Astrocyte of the hippocampus (primary cell): ENCODE results near the gene KIF6.

Experiments
- DNase-seq: peaks from one replicate; pipeline ENCODE4 v3.0.0; 2011; ENCODE audit warnings: low read depth, low spot score

KIF6 gene

DNA sequence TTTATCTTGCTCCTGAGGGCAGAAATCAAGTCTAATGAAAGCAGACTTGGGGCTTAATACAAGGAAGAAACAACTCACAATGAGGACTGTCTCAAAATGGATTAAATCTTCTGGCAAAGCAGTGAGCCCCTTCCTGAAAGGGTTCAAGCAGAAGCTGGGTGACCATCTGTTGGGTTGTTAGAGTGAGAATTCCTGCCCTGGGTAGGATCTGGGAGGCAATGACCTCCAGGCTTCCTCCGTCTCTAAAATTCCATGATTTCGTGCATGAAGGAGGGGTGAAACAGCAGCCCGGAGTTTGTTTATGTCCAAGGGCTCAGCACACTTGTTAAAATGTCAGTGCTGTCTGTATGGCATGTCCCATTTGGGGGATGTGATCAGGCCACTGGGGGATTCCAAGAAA, 338.7 kb downstream of the KIF6 start:
- no peak for DNase-seq

DNA sequence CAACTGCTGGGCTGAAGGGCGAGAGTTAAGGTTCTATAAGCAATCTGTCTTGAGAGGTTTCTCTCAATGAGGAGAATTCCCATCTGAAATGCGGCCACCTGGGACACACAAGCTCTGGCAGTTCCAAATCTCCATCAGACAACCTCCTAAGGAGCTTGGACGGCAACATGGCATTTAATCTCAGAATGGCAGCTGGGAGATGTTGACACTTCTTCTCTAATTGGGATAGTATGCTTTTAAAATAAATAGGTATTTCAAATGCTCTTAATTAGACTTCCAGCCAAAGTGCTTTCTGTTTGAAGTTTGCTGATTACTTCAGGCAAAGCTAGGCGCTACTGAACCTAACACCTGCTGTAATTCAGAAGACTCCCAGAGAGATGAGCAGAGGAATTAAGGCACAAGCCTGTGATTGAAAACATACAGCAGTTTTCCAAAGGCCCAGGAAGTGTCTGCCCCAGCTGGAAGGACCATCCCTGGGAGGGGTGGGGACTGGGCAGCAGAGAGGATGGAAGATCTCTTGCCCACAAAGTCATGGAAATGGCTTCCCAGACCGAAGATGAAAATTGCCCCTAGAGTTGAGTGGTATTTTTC, 343.6 kb downstream of the KIF6 start:
- no peak for DNase-seq

DNA sequence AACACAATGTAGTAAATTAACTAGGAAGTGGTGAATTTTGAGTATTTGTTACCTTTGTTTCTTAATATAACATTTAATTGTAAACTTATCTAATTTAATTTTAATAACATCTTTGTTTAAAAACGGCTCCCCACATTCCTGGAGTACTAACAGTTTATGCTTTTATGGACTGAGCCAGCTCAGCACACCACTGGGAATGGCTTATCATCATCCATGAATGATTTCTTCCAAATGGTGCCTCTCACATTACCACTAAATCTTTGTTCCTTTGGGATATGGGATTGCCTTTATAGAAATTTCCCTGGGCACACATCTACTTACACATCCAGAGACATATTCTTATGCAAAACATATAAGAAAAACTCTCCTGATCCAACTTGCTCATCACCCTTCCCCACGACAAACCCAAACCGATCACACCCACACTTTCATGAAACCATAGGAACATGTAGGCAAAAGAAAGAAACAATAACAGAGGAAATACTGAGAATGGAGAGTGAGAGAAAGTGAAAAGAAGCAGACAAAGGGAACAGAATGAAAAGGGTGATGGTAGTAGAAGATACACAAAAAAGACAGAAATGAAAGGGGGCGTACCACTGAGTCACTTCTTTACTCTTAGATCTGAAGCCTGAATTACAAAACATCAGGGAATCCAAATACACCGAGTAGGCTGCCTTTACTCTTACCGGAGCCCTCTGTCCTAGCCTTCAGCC, 344.2 kb downstream of the KIF6 start:
- DNase-seq = no peak

DNA sequence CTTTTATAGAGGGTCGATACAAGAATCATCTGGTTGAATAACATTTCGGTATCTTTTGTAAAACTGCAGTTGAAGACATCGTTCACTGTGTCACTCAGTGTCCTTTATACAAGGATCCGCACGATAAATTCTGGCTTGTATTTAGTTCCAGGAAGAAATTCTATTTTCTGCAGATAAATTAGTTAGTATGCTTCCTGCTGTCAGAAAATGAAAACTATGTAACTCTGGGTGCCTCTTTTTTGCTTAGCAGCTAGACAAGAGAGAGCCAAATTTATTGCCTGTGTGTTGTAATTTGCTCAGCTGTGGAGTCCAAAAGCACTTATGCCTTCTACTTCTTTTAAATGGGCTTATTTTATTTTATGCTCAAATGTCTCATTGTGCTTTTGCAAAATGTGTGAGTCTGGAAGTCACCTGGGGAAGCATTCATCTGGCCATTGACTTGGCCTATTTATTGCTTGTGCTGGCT, 346.2 kb downstream of the KIF6 start:
- DNase-seq = no peak

DNA sequence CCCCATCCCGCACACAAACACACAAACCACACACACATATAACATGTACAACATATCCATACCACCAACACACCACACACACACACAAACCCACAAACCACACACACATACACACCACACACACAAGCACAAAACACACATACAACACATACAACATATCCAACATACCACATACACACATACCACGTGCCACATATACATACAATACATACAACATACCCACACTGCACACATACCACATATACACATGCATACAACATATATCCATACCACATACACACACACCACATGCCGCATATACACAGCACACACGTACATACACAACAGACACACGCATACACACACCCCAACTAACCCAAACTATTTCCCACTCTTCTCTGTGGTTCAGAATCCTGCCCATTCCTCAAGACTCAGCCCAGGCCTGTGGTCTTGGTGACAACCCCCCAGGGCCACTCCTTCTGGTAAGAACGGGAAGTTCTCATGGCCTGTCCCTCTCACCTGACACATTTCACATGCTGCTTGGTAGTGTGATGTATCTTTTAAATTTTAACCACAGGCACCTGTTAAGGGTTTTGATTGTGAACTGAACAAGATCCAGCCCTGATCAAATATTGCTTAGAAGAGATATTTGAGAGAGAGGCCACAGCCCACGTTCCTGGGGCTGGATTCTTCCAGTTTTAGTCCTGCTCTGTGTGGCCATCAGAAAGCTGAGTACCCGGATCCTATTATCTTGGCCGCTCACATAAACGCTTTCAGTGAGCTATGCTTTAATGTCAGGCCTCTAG, 346.8 kb downstream of the KIF6 start:
- no peak for DNase-seq

DNA sequence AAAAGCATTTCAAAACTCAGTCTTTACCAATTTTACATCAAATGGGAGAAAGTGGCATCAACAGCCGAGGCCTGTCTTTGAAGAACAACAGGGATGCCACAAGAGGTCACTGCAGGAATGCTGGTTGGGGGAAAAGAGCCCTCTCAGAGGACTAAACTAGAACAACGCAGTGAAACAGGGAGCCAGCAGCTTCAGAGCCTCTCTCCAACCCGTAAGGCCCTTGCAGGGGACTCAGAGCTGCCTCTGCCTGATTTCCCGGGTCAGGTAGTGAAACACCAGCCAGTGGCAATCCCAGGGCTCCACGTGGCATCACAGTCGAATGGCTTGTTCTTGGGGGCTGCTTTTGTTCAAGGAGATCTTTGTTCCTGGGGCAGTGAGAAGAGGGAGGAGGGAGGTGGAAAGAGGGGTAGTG, 347.7 kb downstream of the KIF6 start:
- DNase-seq = peak; percentile 89

DNA sequence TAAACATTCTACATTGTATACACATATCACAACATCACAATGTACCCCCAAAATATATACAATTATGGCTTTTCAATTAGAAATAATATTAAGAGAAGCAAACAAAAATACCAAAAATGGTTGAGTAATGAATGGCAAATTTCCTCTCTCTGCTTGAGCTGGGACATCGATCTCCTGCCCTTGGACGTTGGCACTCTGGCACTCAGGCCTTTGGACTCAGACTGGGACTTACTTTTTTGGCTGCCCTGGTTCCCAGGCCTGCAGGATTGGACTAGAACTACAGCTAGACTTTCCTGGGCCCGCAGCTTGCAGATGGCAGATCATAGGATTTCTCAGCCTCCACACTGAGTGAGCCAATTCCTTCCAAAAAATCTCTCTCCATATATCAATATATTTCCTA, 349.8 kb downstream of the KIF6 start:
- no peak for DNase-seq

DNA sequence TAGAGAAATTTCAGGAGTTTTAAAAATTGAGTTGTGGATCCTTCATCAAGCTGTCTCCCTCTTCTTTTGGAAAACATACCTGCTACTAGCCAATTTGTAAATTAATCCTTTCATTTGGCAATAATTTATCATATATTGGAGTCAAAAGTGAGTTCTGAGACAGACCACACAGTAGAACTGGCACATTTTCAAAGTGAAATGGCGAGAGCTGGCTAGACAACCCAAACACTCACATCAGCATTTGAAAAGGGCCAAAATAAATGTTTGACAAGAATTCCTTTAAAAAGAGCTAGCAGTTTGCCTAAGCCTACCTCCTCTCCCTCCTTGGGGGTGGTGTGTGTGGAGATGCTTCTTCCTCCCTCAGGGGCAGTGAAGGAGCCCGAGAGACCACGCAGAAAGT, 354.8 kb downstream of the KIF6 start:
- DNase-seq = peak; percentile 44

DNA sequence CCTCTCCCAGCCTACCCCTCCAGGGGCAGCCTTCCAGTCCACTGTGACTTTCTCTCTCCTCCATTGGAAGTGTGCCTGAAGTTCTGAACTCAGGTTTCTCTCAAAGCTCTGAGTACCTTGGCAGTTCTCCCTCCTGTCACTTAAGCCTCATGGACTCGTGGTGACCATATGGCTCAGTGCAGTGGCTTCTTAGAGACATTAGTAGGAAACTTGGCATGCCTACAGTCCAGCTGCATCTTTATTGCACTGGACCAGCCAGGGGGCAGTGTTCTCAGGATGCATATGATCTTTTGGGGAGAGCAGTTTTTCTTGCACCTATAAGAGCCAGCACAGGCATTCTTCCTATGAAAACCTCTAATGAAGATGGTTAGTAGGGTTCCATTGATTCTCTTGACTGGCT, 355.2 kb downstream of the KIF6 start:
- DNase-seq = peak; percentile 22

DNA sequence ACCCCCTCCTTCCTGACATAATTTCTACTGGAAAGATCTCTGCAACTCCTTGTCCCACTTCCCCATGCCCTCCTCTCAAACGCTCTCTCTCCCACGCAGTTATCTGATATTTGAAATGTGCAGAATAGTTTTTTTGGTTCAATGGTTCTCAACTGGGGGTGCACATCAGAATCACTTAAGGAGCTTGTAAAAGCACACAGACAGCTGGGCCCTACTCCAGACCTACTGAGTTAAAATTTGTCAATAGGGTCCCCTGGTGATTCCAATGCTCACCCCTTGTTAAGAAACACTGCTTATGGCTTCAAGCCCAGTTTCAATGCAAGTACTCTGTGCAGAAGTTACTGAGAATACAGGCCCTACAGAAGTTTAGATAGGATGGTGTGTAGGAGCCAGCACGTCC, 357.5 kb downstream of the KIF6 start:
- no peak for DNase-seq

DNA sequence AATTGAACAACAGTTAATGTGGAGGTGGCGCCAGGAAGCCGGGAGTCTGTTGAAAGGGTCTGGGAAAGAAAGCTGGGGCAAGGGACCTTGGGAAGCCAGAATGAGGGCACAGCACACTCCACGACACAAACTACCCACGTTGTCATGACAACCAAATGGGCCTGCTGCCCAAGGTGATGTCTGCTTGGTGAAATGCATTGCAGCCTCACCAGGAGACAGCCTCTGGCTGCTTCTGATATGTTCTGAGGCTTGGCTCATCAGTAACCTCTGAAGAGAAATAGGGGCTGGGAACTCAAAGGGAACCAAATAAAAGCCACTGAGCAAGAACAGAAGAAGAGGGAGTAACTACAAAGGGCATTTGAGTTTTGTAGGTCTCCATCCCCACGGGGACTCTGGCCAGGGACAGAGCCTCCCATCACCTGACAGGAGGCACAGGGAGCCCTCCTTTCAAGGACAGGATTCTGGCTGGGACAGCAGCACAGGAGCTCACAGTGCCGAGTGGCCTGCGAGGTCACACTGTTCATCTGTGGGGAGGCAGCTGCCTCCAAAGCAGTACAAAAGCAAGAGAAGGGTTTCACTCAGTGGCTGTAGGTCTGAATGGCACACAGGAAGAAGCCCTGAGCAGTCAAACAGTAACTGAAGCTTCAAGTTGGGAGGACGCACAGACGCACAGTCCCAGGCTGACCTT, 358.1 kb downstream of the KIF6 start:
- DNase-seq = peak; percentile 48

DNA sequence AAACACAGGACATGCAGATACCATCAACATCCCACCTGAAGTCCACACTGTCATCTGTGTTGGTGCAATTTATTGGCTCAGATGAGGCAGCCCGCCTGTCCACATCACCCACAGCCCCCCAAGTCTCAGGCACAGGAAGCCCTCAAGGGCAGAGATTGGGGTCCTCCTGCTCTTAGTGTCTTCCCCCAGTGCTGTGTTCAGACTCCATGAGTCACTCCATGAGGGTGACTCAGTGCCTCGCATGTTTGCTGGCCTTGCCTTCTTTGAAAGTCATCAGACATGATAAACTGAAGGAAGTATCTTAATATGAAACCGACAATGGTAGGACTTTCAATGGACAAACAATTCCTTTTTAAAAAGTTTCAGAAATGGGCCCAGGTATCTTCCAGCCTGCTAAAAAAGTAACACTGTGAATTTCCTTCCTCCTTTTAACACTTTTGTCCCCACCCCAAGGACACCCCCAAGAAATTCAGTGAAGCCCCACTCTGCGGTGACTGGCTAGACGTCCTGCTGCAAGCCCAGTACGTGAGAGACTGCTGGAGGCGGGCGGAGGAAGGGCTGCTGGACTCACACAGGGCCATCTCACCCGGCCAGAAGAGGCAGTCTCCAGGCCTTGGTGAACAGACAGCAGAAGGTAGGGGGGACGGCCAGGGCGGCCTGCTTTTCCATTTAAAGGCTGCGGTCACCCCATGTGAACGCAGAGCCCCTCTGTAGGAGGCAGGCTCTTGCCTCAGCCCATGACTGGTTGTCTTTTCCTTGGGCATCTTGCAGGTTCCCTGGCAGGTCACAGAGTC, 359.7 kb downstream of the KIF6 start:
- peak; percentile 37 for DNase-seq

DNA sequence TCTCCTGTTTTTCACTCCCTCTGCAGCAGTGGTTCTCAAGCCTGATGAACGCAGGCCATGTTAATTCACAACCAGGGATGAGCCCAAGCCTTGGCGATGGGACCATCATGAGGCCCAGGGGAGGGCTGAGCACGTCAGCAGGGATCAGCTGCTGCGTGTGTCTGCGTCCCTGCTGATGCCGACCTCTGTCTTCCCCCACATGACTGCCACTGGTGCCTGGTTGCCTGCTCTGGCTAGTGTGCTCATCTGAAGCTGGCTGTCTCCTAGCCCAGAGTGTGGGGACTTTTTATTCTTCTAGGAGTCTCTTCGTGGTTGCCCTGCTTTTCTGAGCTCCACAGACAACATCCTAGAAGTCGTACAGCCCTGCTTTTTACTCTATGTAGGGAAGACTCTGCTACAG, 361.9 kb downstream of the KIF6 start:
- no peak for DNase-seq

DNA sequence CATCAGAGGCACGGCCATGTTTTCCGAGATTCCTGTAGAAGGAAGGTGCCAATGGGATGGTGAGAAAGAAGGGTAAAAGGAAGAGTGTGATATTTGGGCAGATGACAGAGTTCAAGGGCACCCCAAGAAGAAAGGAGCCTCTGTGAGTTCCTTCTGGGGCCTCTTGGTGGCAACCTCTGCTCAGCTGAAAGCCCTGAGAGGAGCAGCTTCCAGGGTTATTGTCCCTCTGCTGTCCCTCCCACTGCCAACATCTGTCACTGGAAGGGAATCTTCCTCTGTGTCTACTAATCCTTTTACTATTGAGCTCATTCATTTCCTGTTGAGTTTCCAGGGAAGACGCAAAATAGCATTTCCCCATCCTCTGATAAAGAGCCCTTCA, 362.7 kb downstream of the KIF6 start:
- no peak for DNase-seq

DNA sequence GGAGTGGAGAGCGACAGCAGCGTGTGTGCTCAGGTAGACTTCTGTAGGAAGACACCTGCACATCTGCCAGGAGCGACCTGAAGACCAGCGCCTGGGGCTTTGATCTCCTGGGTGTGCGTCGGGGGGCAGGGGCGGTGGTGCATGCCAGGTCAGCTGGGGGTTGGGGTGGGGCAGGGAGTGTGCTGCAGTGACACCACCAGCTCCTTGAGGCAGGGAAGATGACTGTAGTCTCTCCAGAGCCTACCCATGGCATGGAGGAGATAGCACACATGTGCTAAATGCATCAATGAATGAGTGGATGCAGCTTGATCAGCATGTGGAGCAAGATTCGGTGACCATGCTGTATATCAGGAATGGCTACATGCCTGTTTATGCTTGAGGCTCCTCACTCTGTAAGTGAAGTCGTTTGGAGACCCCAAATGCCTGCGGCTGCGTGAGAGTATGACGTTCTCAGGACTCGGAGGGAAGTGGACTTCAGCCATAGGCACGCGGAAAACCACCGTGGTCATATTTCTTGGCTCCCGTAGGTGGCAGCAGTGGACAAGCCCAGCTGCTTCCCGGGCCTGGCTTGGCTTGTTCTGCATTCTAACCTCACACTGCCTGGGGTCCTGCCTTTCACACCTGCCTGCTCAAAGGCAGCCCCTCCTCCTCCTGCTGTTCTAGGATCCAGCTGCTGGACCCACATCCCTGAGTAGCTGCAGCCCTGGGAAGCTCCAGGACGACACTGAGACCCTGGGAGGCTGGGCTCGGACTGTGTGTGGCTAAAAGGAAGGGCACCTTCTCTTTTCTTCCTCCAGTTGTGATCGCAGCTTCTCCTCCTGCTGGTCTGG, 363.3 kb downstream of the KIF6 start:
- DNase-seq = peak; percentile 85

DNA sequence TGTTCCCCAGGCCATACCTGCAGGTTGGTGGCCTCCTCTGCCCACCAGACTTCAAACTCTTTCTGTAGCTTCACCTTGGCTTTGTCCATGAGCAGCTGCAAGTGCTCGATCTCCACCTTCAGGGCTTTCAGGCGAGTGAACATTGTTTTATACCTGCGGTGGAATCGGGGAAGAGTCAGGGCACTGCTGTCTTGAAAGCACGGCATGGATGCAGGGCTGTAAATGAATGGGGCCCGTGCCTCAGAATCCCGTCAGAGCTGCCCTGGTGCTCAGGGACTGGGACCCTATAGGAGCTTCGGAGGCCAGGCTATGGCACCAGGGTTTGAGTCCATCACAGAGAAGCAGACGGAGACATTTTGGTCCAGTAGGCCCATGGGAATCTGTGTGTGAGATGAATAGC, 364.8 kb downstream of the KIF6 start:
- no peak for DNase-seq

DNA sequence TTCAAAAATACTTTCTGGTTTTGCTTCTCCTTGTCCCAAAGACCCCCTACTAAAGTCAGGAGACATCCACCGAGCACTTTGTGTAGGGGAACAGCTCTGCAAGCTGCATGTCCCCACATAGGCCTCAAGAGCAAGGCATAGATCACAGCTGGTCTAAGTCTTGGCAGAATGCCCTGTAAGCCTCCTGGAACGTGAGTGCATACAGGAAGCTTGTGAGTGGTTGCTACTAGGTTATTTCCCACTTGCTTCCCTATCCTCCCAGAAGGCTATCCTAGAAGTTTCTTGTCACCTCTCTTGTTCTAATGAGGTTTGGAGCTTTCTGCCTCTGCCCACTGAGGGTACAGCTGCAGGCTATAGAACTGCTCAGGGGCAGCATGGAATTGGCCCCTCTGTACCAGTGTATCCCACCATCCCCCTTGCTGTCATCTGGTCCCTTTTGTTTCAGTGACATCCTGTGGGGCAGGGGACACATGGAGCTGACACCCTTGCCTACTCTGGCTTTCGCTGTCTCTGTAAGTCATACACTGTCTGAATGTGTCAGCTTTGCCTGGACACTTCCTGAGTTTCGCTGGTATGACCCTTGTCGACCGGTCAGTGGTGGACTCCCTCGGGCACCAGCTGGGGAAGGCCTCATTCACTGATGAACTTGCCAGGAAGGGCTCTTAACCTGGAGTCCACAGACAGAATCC, 367.1 kb downstream of the KIF6 start:
- DNase-seq = peak; percentile 60

DNA sequence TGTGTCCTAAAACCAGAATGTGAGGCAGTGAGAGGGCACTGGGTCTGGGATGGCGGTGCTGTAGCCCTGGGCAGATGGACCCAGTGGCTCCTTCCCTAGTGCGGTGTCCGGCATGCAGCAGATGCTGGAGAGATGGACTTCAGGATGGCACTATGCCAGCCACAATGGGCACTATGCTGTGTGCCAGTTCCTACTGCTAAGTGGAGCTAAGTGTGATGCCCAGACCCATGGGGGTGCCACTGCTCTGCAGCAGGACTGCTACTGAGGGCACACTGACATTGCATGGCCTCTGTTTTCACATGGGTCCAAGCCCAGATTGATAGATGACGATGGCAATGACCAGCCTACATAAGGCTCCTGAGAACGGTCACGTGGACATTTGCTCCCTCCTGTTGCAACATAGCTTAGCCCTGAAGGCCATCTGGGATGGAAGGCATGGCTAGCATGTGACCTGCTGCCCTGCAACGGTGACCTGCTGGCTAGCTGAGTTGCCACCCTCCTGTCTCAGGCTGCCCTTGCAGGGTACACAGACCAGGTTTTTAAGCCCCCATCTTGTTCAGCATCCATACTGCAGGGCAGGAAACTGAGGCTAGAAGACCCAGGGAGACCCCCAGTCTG, 371.4 kb downstream of the KIF6 start:
- DNase-seq = no peak

DNA sequence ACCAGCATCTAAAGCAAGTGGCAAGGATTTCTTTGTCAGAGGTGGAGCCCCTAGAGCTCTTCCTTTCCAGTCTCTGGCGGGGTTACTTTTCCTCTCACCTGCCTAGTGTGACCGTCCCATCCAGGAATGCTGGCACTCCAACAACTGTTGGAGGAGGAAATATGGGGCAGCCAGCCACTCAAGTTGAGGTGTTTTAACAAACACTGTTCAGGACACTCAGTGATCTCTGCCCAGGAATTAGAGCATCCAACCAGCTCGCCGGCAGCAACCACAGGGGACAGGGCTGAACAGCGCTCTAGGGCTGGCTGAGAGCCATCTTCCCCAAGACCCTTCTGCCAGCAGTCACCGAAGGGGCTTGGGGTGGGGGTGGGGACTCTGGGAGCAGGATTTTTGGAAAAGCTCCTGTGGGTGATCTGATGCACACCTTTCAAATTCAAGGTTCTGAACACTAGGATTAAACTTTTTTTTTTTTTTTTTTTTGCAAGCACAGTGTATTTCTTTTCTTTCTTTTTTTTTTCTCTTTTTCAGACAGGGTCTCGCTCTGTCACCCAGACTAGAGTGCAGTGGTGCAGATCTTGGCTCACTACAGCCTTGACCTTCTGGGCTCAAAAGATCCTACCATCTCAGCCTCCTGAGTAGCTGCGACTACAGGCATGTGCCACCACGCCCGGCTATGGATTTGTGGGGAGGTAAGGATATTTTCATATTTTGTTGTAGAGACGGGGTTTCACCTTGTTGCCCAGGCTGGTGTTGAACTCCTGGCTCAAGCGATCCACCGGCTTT, 374.3 kb downstream of the KIF6 start:
- no peak for DNase-seq
